ENCODE measurements around the gene DIDO1. TPM values are rescaled to one million over a fixed set of nuclear protein-coding genes. Genes with fewer than 3 reads are reported as not detected.

The DIDO1 gene
- total and polyA plus RNA-seq, 2 of the 13 experiments (the other 11 are each of a cell fraction or from before 2014, with no cell fraction given), result 75.0 to 75.1 TPM

GRCh38 chr20:62969179-62969760 is 43.0 kb upstream of the DIDO1 start (continued):
- peak; percentile 96 for TF ChIP-seq AGO1 (IDR thresholded peaks at IDR 0.05; ENCODE audit: low read depth, low read length, poor library complexity, severe bottlenecking)
- TF ChIP-seq HDAC1 (CRISPR knock-in tag; IDR thresholded peaks at IDR 0.05), result 0 out of 2 replicates have a peak, but pooled peaks have one; percentile 5
- 0 out of 2 replicates have a peak, but pooled peaks have one; percentile 16 for TF ChIP-seq FOSL2 (CRISPR knock-in tag; IDR thresholded peaks at IDR 0.05)
- no peak; the same call in 1 of the 2 replicates for TF ChIP-seq ATF5 (CRISPR knock-in tag; IDR thresholded peaks at IDR 0.05; ENCODE audit: low read depth)
- peak; percentile 1 for TF ChIP-seq JARID2 (CRISPR knock-in tag; IDR thresholded peaks at IDR 0.05; ENCODE audit: insufficient replicate concordance)
- TF ChIP-seq NR2F2 (IDR thresholded peaks at IDR 0.05; ENCODE audit: borderline replicate concordance, low read depth), result no peak
- TF ChIP-seq NAIF1 (CRISPR knock-in tag; IDR thresholded peaks at IDR 0.05; ENCODE audit: borderline replicate concordance), result peak; percentile 38; the same call in 1 of the 2 replicates
- TF ChIP-seq ZNF430 (CRISPR knock-in tag; IDR thresholded peaks at IDR 0.05), result no peak
- no peak for TF ChIP-seq FUBP1 (CRISPR knock-in tag; IDR thresholded peaks at IDR 0.05; ENCODE audit: borderline replicate concordance)
- no peak for TF ChIP-seq ZNF615 (CRISPR knock-in tag; IDR thresholded peaks at IDR 0.05; ENCODE audit: borderline replicate concordance)
- TF ChIP-seq ZFP82 (CRISPR knock-in tag; IDR thresholded peaks at IDR 0.05; ENCODE audit: borderline replicate concordance), result 0 out of 2 replicates have a peak, but pooled peaks have one; percentile 77
- TF ChIP-seq ZBTB26 (CRISPR knock-in tag; IDR thresholded peaks at IDR 0.05; ENCODE audit: borderline replicate concordance), result no peak
- no peak for TF ChIP-seq CENPX (CRISPR knock-in tag; IDR thresholded peaks at IDR 0.05)
- peak; percentile 24; the same call in 1 of the 2 replicates for TF ChIP-seq ZNF777 (CRISPR knock-in tag; IDR thresholded peaks at IDR 0.05)
- 0 out of 2 replicates have a peak, but pooled peaks have one; percentile 2 for TF ChIP-seq CHD4 (IDR thresholded peaks at IDR 0.05; ENCODE audit: borderline replicate concordance, low read length)
- TF ChIP-seq MED1 (CRISPR knock-in tag; IDR thresholded peaks at IDR 0.05), result 0 out of 2 replicates have a peak, but pooled peaks have one; percentile 2
- TF ChIP-seq MAFF (IDR thresholded peaks at IDR 0.05; ENCODE audit: low read depth, low read length), result peak; percentile 26; the same call in 1 of the 2 replicates
- TF ChIP-seq HBP1 (CRISPR knock-in tag; IDR thresholded peaks at IDR 0.05; ENCODE audit: low read depth), result 0 out of 2 replicates have a peak, but pooled peaks have one; percentile 39
- TF ChIP-seq KDM2A (CRISPR knock-in tag; IDR thresholded peaks at IDR 0.05; ENCODE audit: borderline replicate concordance, low read depth), result peak; percentile 88
- TF ChIP-seq ZC3H4 (CRISPR knock-in tag; IDR thresholded peaks at IDR 0.05; ENCODE audit: borderline replicate concordance), result 0 out of 2 replicates have a peak, but pooled peaks have one; percentile 19
- no peak for TF ChIP-seq ATF7 (IDR thresholded peaks at IDR 0.05)
- peak; percentile 58; the same call in 1 of the 2 replicates for TF ChIP-seq ATF7 (CRISPR knock-in tag; IDR thresholded peaks at IDR 0.05)

Data from HepG2 (cell line).